Measurements from ENCODE around the gene AXIN2. TPM values are rescaled to one million over a fixed set of nuclear protein-coding genes. Genes with fewer than 3 reads are reported as not detected.

AXIN2 gene, protein sequence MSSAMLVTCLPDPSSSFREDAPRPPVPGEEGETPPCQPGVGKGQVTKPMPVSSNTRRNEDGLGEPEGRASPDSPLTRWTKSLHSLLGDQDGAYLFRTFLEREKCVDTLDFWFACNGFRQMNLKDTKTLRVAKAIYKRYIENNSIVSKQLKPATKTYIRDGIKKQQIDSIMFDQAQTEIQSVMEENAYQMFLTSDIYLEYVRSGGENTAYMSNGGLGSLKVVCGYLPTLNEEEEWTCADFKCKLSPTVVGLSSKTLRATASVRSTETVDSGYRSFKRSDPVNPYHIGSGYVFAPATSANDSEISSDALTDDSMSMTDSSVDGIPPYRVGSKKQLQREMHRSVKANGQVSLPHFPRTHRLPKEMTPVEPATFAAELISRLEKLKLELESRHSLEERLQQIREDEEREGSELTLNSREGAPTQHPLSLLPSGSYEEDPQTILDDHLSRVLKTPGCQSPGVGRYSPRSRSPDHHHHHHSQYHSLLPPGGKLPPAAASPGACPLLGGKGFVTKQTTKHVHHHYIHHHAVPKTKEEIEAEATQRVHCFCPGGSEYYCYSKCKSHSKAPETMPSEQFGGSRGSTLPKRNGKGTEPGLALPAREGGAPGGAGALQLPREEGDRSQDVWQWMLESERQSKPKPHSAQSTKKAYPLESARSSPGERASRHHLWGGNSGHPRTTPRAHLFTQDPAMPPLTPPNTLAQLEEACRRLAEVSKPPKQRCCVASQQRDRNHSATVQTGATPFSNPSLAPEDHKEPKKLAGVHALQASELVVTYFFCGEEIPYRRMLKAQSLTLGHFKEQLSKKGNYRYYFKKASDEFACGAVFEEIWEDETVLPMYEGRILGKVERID
- 8.0 and 11.1 TPM in 2 replicates for total RNA-seq (ENCODE audit: low replicate concordance)

DNA sequence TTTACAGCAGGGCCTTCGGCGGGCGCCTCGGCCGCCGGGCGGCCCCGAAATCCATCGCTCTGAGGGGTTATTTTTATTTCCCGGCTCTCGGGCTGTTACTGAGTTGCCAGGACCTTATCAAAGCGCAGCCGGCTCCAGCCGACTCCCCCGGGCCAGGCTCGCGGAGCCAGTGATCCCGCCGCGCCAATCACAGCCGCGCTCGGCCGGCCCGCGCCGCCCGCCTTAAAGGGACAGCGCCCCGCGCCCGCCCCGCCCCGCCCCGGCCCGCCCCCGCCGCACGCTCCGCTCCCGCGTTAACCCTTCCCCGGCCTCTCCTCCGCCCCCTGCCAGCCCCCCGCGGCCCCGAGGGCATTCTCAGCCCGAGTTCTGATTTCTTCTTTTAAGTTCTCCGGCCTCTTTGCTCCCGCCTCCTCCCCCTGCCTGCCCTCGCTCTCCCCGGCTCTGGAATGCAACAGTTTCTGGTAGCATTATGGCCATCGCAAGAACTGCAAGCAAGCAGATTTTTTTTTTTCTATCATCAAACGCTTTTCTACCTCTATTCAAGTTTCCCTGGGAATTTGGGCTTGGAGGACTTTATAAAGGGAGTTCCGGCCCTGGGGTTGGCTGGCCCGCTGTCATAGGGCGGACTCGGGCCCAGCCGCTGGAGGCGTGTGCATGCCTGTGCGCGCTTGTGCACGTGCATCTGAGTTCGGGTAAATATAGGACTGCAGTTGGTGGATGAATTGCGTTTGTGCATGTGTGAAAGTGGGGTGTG, at the start of gene AXIN2:
Gene AXIN2, minus strand, starts transcription at position 197 of the 754 bp plus-strand sequence. CDS start 3,028 bp downstream, outside the sequence.
- peak; percentile 91 for DNase-seq (ENCODE audit: low read depth)
- peak within 1 kb of the TSS; percentile 76 for H3K4me3 ChIP-seq (ENCODE audit: low read depth, low read length)
- TF ChIP-seq, protein P1, sequence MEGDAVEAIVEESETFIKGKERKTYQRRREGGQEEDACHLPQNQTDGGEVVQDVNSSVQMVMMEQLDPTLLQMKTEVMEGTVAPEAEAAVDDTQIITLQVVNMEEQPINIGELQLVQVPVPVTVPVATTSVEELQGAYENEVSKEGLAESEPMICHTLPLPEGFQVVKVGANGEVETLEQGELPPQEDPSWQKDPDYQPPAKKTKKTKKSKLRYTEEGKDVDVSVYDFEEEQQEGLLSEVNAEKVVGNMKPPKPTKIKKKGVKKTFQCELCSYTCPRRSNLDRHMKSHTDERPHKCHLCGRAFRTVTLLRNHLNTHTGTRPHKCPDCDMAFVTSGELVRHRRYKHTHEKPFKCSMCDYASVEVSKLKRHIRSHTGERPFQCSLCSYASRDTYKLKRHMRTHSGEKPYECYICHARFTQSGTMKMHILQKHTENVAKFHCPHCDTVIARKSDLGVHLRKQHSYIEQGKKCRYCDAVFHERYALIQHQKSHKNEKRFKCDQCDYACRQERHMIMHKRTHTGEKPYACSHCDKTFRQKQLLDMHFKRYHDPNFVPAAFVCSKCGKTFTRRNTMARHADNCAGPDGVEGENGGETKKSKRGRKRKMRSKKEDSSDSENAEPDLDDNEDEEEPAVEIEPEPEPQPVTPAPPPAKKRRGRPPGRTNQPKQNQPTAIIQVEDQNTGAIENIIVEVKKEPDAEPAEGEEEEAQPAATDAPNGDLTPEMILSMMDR (IDR thresholded peaks at IDR 0.05; ENCODE audit: insufficient read depth, low read length) = peak; percentile 50

DNA sequence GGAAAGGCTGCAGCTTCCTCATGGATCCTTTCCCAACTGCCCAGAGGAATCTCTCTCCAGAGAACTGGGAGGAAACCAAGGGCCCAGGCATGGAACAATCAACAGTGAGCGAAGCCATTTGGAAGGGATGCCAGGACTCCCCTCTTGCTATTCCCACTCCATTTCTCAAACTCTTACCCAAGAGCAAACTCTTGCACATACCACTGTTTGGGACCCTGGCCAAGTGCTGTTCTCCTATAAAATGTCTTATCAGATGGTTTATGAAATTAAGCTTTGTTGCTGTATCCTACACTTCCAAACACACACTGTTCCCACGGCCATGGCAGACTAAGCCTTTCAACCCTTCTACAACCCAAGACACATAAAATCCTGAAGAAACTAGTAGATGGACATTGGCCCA, 48.3 kb upstream of the AXIN2 start:
- TF ChIP-seq, protein P1 (IDR thresholded peaks at IDR 0.05; ENCODE audit: insufficient read depth, low read length) = no peak
- DNase-seq (ENCODE audit: low read depth) = peak; percentile 62
- no peak overlapping the region for H3K4me3 ChIP-seq (ENCODE audit: low read depth, low read length)

DNA sequence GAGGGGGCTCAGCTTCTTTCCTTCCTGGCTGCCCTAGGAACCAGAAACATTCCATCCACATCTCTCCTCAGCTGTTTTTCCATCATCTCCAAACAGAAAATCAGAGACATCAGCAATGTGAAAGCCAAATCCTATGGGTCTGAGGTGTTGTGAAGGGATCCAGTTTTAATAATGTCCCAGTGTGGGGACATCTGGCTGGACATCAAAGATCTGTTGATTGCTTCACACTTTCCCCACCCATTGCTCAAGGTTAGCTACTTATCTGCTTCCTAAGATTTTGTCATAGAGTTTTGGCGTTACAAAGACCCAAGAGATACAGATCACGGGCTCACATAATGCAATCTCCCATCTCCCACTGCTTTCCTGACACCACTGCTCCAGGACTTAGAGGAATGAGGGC, 47.8 kb upstream of the AXIN2 start:
- DNase-seq (ENCODE audit: low read depth) = no peak
- TF ChIP-seq, protein P1 (IDR thresholded peaks at IDR 0.05; ENCODE audit: insufficient read depth, low read length) = no peak
- H3K4me3 ChIP-seq (ENCODE audit: low read depth, low read length) = no peak overlapping the region

DNA sequence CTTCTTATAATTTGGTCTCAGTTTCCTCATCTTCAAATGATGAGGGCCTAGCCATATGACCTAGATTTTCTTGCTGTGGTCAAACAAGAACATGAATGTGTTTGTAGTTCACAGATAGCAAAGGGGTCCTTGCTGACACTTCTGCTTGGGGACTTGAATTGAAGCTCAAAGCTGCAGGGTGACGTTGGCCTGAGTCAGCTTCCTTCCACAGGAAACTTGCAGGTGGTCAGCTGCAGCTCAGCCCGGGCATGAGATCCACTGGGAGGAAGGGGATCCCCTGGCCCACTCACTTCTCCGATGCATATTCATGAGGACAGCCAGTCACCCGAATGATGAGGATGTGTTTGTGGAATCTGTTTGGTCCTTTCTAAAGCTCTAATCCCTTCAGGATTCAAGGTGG, 42.6 kb upstream of the AXIN2 start:
- DNase-seq (ENCODE audit: low read depth) = no peak
- TF ChIP-seq, protein P1 (IDR thresholded peaks at IDR 0.05; ENCODE audit: insufficient read depth, low read length) = no peak
- no peak overlapping the region for H3K4me3 ChIP-seq (ENCODE audit: low read depth, low read length)

DNA sequence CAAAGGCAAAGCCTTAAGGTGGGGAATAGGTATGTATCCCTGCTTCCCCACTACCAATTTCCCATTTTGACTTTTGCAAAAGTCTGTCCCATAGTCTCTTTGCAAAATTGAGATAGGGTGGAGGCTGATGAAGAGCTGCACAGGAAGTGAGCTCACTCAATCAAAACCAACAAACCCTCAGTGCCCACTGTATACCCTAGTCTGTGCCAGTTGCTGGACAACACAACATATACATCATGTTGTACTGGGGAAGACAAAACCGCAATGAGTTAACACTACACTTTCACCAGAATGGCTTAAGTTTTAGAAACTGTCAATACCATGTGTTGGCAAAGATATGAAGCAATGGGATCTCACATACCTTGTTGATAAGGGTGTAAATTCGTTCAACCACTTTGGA, 40.4 kb upstream of the AXIN2 start:
- TF ChIP-seq, protein P1 (IDR thresholded peaks at IDR 0.05; ENCODE audit: insufficient read depth, low read length) = no peak
- DNase-seq (ENCODE audit: low read depth) = no peak
- H3K4me3 ChIP-seq (ENCODE audit: low read depth, low read length) = no peak overlapping the region

DNA sequence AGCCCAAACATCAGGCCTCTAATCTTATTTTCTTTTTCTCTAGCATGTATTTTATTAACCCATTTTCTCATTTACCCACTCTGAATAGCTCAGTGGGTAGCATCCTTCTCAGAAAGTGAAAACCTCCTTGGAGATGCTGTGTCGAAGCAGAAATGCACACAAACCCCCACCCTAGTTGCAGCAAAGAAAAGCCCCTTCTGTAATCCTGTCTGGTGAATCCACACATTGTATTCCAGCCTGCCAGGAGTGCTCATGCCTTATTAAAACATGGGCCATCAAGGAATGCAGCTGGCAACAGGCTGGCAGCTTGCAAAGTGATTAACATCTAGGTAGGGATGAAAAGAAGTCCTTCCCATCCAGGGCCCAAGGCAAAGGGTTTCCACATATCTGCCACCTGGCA, 39.7 kb upstream of the AXIN2 start:
- TF ChIP-seq, protein P1 (IDR thresholded peaks at IDR 0.05; ENCODE audit: insufficient read depth, low read length) = no peak
- no peak overlapping the region for H3K4me3 ChIP-seq (ENCODE audit: low read depth, low read length)
- no peak for DNase-seq (ENCODE audit: low read depth)

All from fibroblast of the aortic adventitia (primary cell).